ENCODE measurements around the gene TBL1XR1.
"Not testable (repeated sequence)": the region's sequence is repeated elsewhere in the genome, so short reads cannot be mapped to it uniquely, and the experiment has no call there.

TBL1XR1 gene

GRCh38 chr3:177026505-177027277 is 170.6 kb downstream of the TBL1XR1 start:
- no peak for DNase-seq (ENCODE audit: low read depth in 2 of 2)

GRCh38 chr3:177015881-177016280 is 181.4 kb downstream of the TBL1XR1 start:
- DNase-seq (ENCODE audit: low read depth in 2 of 2) = no peak

- DNase-seq (ENCODE audit: low read depth in 2 of 2) = no peak
Observed at GRCh38 chr3:177013681-177014280, 183.5 kb downstream of the TBL1XR1 start.

- no peak for DNase-seq (ENCODE audit: low read depth in 2 of 2)
Observed at GRCh38 chr3:177005718-177006405, 191.4 kb downstream of the TBL1XR1 start.

GRCh38 chr3:177000159-177000558 is 197.1 kb downstream of the TBL1XR1 start:
- not testable (repeated sequence) for DNase-seq (ENCODE audit: low read depth in 2 of 2)

- DNase-seq (ENCODE audit: low read depth in 2 of 2) = no peak
Observed at GRCh38 chr3:176995946-176996345, 201.3 kb downstream of the TBL1XR1 start.

GRCh38 chr3:176994891-176995781 is 202.1 kb downstream of the TBL1XR1 start:
- no peak for DNase-seq (ENCODE audit: low read depth in 2 of 2)

GRCh38 chr3:176994393-176994792 is 202.9 kb downstream of the TBL1XR1 start:
- DNase-seq (ENCODE audit: low read depth in 2 of 2) = no peak

GRCh38 chr3:176992978-176993377 is 204.3 kb downstream of the TBL1XR1 start:
- DNase-seq (ENCODE audit: low read depth in 2 of 2) = no peak

GRCh38 chr3:176992565-176992964 is 204.7 kb downstream of the TBL1XR1 start:
- DNase-seq (ENCODE audit: low read depth in 2 of 2) = no peak

- DNase-seq (ENCODE audit: low read depth in 2 of 2) = no peak
Observed at GRCh38 chr3:176988795-176989194, 208.5 kb downstream of the TBL1XR1 start.

GRCh38 chr3:176987901-176988650 is 209.2 kb downstream of the TBL1XR1 start:
- no peak for DNase-seq (ENCODE audit: low read depth in 2 of 2)

- DNase-seq (ENCODE audit: low read depth in 2 of 2) = no peak
Observed at GRCh38 chr3:176978441-176978840, 218.8 kb downstream of the TBL1XR1 start.

GRCh38 chr3:176977331-176977730 is 220.0 kb downstream of the TBL1XR1 start:
- no peak for DNase-seq (ENCODE audit: low read depth in 2 of 2)

GRCh38 chr3:176976586-176976985 is 220.7 kb downstream of the TBL1XR1 start:
- DNase-seq (ENCODE audit: low read depth in 2 of 2) = no peak

GRCh38 chr3:176974279-176974678 is 223.0 kb downstream of the TBL1XR1 start:
- no peak for DNase-seq (ENCODE audit: low read depth in 2 of 2)

GRCh38 chr3:176971613-176972174 is 225.6 kb downstream of the TBL1XR1 start:
- no peak for DNase-seq (ENCODE audit: low read depth in 2 of 2)

GRCh38 chr3:176970770-176971169 is 226.5 kb downstream of the TBL1XR1 start:
- DNase-seq (ENCODE audit: low read depth in 2 of 2) = no peak

GRCh38 chr3:176969506-176969905 is 227.8 kb downstream of the TBL1XR1 start:
- no peak for DNase-seq (ENCODE audit: low read depth in 2 of 2)

All from activated CD4-positive, alpha-beta T cell treated with anti-CD3 and anti-CD28 coated beads for 24 hours (primary cell).